Sigmoid colon (tissue), 7 donors: ENCODE results near the gene ZFP36. TPM values are rescaled to one million over a fixed set of nuclear protein-coding genes. Genes with fewer than 3 reads are reported as not detected.
"Not testable (repeated sequence)": the region's sequence is repeated elsewhere in the genome, so short reads cannot be mapped to it uniquely, and the experiment has no call there.

Source experiments
- DNase-seq: peaks from one replicate; pipeline ENCODE4 v3.0.0-alpha.2; 2019
- H3K27ac ChIP-seq, 4 donors: fragments of 200-600 bp; sonication (generic); one replicate each; pipeline ENCODE4 v1.5.1; 2016 to 2019; ENCODE audit warnings: mild to moderate bottlenecking in 1 of 4
- H3K27me3 ChIP-seq, 3 donors: fragments of 200-600 bp; sonication (generic); one replicate each; pipeline ENCODE4 v1.5.1; 2019; ENCODE audit warnings: mild to moderate bottlenecking in 1 of 3
- H3K36me3 ChIP-seq, 4 donors: fragments of 200-600 bp; sonication (generic); one replicate each; pipeline ENCODE4 v1.5.1; 2016 to 2019
- H3K4me1 ChIP-seq, 4 donors: fragments of 200-600 bp; sonication (generic); one replicate each; pipeline ENCODE4 v1.5.1; 2017 to 2019
- H3K4me3 ChIP-seq, 4 donors: fragments of 200-600 bp; sonication (generic); one replicate each; pipeline ENCODE4 v1.5.1; 2017 to 2019; ENCODE audit warnings: mild to moderate bottlenecking in 2 of 4, moderate library complexity in 1 of 4
- H3K9me3 ChIP-seq, 4 donors: fragments of 200-600 bp in 3 of 4; sonication (generic) in 3 of 4; one replicate each; pipeline versions ENCODE4 v1.5.1 to v1.6.1; 2013 to 2019
- EP300 ChIP-seq, 4 donors: sonication (generic); formaldehyde crosslinking; IDR thresholded peaks; one replicate each; pipeline ENCODE4 v1.6.1; 2017; ENCODE audit warnings: antibody characterized with exemption in 4 of 4
- POLR2A ChIP-seq, 2 donors: fragments of 450-650 bp; IDR thresholded peaks; one replicate each; pipeline ENCODE4 v1.6.1; 2016; ENCODE audit warnings: antibody characterized with exemption in 2 of 2, mild to moderate bottlenecking in 2 of 2, moderate library complexity in 2 of 2
- POLR2AphosphoS5 ChIP-seq, 4 donors: sonication (generic); formaldehyde crosslinking; IDR thresholded peaks; one replicate each; pipeline ENCODE4 v1.6.1; 2017; ENCODE audit warnings: antibody characterized with exemption in 4 of 4
- WGBS, 2 donors: extraction: QIAGEN DNeasy Blood & Tissue Kit; methylation state at CpG; one replicate each; pipeline ENCODE4 v1.1.7; 2013; 5-methylcytosine and 5-hydroxymethylcytosine counted together
- intact Hi-C: fragments of 100-400 bp; cut with DNase I; formaldehyde crosslinking; loops from one replicate; pipeline ENCODE4 v1.15.1; 2023
- polyA plus RNA-seq, 3 donors: library from polyadenylated mRNA; stranded (reverse); fragments of 200-250 nt; gene quantifications; one replicate each; pipeline ENCODE4 v1.2.3, GENCODE V29; 2013
- total RNA-seq, 4 donors: library from RNA; depleted of rRNA; stranded (reverse); fragments of >200 nt; gene quantifications; one replicate each; pipeline ENCODE4 v1.1.0, GENCODE V29; 2016
- TF ChIP-seq, protein P1 (sequence below), 4 experiments: fragments of 450-650 bp in 3 of 4; fragments of 200-600 bp in 1 of 4; IDR thresholded peaks; one replicate each; pipeline ENCODE4 v1.5.1; 2016 to 2019; ENCODE audit warnings: antibody characterized with exemption in 4 of 4, mild to moderate bottlenecking in 3 of 4, moderate library complexity in 2 of 4
- donor health status: healthy with polysubstance abuse.
- donor health status: Bipolar disorder and iron deficiency.
- donor health status: healthy.

The ZFP36 gene
- total and polyA plus RNA-seq, 7 donors, result 78.1 to 320 (median 207) TPM

- H3K4me3 ChIP-seq, result peak overlapping the region in 1 of 4 donors; percentile 7
- DNase-seq, result peak; percentile 96
- 67 to 74% methylated on average over 8 of the region's 8 CpGs for WGBS, 2 donors
- H3K36me3 ChIP-seq, result peaks cover 31 to 64% (median 42%) of the 10 kb centered on the region in 4 donors
- peak overlapping the region; percentile 88 to 94 (median 92) for H3K27ac ChIP-seq
- H3K4me1 ChIP-seq, result peaks cover 0 to 30% (median 24%) of the 10 kb centered on the region in 4 donors
- no peaks in the 10 kb centered on the region for H3K9me3 ChIP-seq
- TF ChIP-seq EP300 (IDR thresholded peaks at IDR 0.05) (no peak), POLR2AphosphoS5 (IDR thresholded peaks at IDR 0.05) (peak; percentile 12 to 71 (median 60))
- intact Hi-C loops, result no loop called here
- no peaks in the 10 kb centered on the region for H3K27me3 ChIP-seq
Measured at GRCh38 chr19:39372047-39372802, 34.4 kb upstream of the ZFP36 start.

- no peak for TF ChIP-seq POLR2AphosphoS5 (IDR thresholded peaks at IDR 0.05)
- TF ChIP-seq, protein P1, sequence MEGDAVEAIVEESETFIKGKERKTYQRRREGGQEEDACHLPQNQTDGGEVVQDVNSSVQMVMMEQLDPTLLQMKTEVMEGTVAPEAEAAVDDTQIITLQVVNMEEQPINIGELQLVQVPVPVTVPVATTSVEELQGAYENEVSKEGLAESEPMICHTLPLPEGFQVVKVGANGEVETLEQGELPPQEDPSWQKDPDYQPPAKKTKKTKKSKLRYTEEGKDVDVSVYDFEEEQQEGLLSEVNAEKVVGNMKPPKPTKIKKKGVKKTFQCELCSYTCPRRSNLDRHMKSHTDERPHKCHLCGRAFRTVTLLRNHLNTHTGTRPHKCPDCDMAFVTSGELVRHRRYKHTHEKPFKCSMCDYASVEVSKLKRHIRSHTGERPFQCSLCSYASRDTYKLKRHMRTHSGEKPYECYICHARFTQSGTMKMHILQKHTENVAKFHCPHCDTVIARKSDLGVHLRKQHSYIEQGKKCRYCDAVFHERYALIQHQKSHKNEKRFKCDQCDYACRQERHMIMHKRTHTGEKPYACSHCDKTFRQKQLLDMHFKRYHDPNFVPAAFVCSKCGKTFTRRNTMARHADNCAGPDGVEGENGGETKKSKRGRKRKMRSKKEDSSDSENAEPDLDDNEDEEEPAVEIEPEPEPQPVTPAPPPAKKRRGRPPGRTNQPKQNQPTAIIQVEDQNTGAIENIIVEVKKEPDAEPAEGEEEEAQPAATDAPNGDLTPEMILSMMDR (IDR thresholded peaks at IDR 0.05), result no peak
- peak overlapping the region; percentile 88 to 94 (median 92) for H3K27ac ChIP-seq
- H3K4me3 ChIP-seq, result peak overlapping the region in 1 of 4 donors; percentile 7
- no peaks in the 10 kb centered on the region for H3K9me3 ChIP-seq
- 56 to 84% methylated on average over 2 of the region's 2 CpGs for WGBS, 2 donors
- H3K36me3 ChIP-seq, result peaks cover 38 to 65% (median 49%) of the 10 kb centered on the region in 4 donors
- intact Hi-C loops, result no loop called here
- no peaks in the 10 kb centered on the region for H3K27me3 ChIP-seq
- H3K4me1 ChIP-seq, result peaks cover 0 to 30% (median 24%) of the 10 kb centered on the region in 4 donors
- DNase-seq, result no peak
Measured at GRCh38 chr19:39372941-39373340, 33.7 kb upstream of the ZFP36 start.

- Histone ChIP-seq H3K4me1 (peaks cover 0 to 30% (median 24%) of the 10 kb centered on the region in 4 donors), H3K9me3 (no peaks in the 10 kb centered on the region), H3K27ac (peak overlapping the region in 1 of 4 donors; percentile 31), H3K27me3 (no peaks in the 10 kb centered on the region), H3K4me3 (no peak overlapping the region), H3K36me3 (peaks cover 52 to 66% (median 57%) of the 10 kb centered on the region in 4 donors)
- DNase-seq, result no peak
- TF ChIP-seq EP300 (IDR thresholded peaks at IDR 0.05) (no peak), POLR2AphosphoS5 (IDR thresholded peaks at IDR 0.05) (no peak), POLR2A (IDR thresholded peaks at IDR 0.05) (no peak)
- TF ChIP-seq, protein P1 (IDR thresholded peaks at IDR 0.05), result no peak
- intact Hi-C loops, result no loop called here
Measured at GRCh38 chr19:39375929-39376328, 30.7 kb upstream of the ZFP36 start.

- no peaks in the 10 kb centered on the region for H3K9me3 ChIP-seq
- no peak overlapping the region for H3K4me3 ChIP-seq
- peaks cover 0 to 13% (median 13%) of the 10 kb centered on the region in 4 donors for H3K4me1 ChIP-seq
- no peak overlapping the region for H3K27ac ChIP-seq
- DNase-seq, result no peak
- intact Hi-C loops, result no loop called here
- TF ChIP-seq EP300 (IDR thresholded peaks at IDR 0.05), result no peak
- TF ChIP-seq POLR2AphosphoS5 (IDR thresholded peaks at IDR 0.05), result no peak
- TF ChIP-seq, protein P1 (IDR thresholded peaks at IDR 0.05), result no peak
- no peak for TF ChIP-seq POLR2A (IDR thresholded peaks at IDR 0.05)
- peaks cover 62 to 75% (median 70%) of the 10 kb centered on the region in 4 donors for H3K36me3 ChIP-seq
- no peaks in the 10 kb centered on the region for H3K27me3 ChIP-seq
- WGBS, 2 donors, result 88 to 92% methylated on average over 18 of the region's 18 CpGs
Measured at GRCh38 chr19:39377373-39378362, 29.0 kb upstream of the ZFP36 start.

GRCh38 chr19:39379366-39379765, 27.3 kb upstream of the ZFP36 start:
- intact Hi-C loops, H3K4me3 ChIP-seq, H3K9me3 ChIP-seq, H3K4me1 ChIP-seq, H3K27me3 ChIP-seq, DNase-seq: not testable (repeated sequence)
- Histone ChIP-seq H3K36me3 (peaks cover 73 to 92% (median 78%) of the 10 kb centered on the region in 4 donors), H3K27ac (peak overlapping the region in 1 of 4 donors; percentile 57)
- WGBS, 2 donors, result 95 to 96% methylated on average over 4 of the region's 4 CpGs
